ENCODE measurements around the gene IFRD2. TPM values are rescaled to one million over a fixed set of nuclear protein-coding genes. Genes with fewer than 3 reads are reported as not detected.
A peak's percentile ranks its signal among the peaks of the same experiment; 100 is the strongest.

Gene IFRD2
- total RNA-seq, 2 experiments from 2014 or later = 30.0 to 30.4 TPM

DNA sequence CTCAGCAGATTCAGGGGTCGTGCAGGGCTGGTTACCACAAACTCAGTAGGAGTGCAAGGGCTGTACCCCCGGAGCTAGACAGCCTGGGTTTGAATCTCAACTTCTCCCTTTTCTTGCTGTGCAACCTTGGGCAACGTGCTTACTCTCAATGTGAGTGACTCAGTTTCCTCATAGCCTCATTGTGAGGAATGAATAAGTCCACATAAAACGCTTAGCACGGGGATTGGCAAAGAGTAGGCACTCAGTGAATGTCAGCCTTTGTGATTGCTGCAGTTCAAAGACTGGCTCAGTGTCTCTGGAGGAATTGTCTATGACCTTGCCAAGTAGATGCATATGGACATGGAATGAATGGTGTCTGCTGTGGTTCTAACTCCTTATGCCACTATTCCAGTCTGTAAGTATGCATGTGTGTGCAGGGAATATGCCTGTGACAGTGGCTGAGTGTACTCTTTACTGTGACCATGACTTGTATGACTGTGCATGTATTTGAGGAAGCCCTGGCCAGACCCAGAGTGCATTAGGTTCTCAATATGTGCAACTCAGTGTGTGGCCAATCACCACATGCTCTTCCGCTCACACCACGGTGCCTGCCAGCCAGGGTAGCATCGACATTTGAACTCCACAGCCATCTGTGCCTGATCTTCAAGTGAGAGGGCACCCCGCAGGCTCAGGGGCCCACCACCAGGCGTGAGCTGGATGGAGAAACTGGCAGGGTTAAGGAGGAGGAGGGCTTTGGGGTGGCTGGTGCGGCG, 7.9 kb upstream of the IFRD2 start:
- H3K4me1 Mint-ChIP-seq (ENCODE audit: low read depth) = peaks cover 30% of the 10 kb centered on the region
- H3K4me3 Mint-ChIP-seq = peak overlapping the region; percentile 99
- no peak for ATAC-seq (ENCODE audit: poor library complexity)

DNA sequence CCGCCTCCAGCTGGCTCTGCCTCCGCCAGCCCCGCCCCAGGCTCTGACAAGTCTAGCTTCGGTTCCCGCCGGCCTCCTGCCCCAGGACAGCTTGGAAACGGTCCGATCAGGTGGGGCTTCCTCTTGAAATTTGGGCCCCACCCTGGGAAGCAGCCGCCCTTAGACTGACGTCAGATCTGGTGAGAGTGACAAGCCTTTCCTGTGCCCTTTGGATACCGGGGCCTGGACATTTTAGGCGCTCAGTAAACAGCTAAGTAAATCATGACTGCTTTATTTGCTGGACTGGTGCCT, 7.4 kb upstream of the IFRD2 start:
- peak overlapping the region; percentile 99 for H3K4me3 Mint-ChIP-seq
- H3K4me3 ChIP-seq (ENCODE audit: low read length) = peak overlapping the region; percentile 82
- H3K4me1 ChIP-seq (ENCODE audit: insufficient read depth, low read length) = peaks cover 31% of the 10 kb centered on the region
- peaks cover 30% of the 10 kb centered on the region for H3K4me1 Mint-ChIP-seq (ENCODE audit: low read depth)
- DNase-seq (no peak), ATAC-seq (ENCODE audit: poor library complexity) (no peak)
- ChIA-PET CTCF (interaction anchor here (0.8 to 2.9 kb wide), 9 partner anchors 22 to 292 kb away, joined by 3 to 18 read pairs (median 7); partner anchors contain the start of gene TMEM115), POLR2A (interaction anchor here (0.9 to 3.4 kb wide), 20 partner anchors 16 to 370 kb away, joined by 3 to 54 read pairs (median 8); partner anchors contain the start of genes CYB561D2, GNAI2, MON1A and NPRL2)
- no peaks in the 10 kb centered on the region for H3K36me3 ChIP-seq (ENCODE audit: insufficient read depth, low read length)
- intact Hi-C loops (cut with DNase I, micrococcal nuclease) = loop anchor here (1.0 to 5.0 kb wide), 6 partner anchors 21 to 887 kb away; partner anchors contain the start of genes GNAI2 (in 1 of the 2), RHOA (in 1 of the 2), TCTA (in 1 of the 2) and TMEM115 (in 1 of the 2)
- no peaks in the 10 kb centered on the region for H3K27me3 ChIP-seq (ENCODE audit: control insufficient read depth in 1 of 2, insufficient read depth in 2 of 2, low read length in 2 of 2)
- H3K27ac ChIP-seq (ENCODE audit: low read depth in 1 of 2, low read length in 2 of 2) = peak overlapping the region; percentile 89 to 94
- TF ChIP-seq, protein P1, sequence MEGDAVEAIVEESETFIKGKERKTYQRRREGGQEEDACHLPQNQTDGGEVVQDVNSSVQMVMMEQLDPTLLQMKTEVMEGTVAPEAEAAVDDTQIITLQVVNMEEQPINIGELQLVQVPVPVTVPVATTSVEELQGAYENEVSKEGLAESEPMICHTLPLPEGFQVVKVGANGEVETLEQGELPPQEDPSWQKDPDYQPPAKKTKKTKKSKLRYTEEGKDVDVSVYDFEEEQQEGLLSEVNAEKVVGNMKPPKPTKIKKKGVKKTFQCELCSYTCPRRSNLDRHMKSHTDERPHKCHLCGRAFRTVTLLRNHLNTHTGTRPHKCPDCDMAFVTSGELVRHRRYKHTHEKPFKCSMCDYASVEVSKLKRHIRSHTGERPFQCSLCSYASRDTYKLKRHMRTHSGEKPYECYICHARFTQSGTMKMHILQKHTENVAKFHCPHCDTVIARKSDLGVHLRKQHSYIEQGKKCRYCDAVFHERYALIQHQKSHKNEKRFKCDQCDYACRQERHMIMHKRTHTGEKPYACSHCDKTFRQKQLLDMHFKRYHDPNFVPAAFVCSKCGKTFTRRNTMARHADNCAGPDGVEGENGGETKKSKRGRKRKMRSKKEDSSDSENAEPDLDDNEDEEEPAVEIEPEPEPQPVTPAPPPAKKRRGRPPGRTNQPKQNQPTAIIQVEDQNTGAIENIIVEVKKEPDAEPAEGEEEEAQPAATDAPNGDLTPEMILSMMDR (IDR thresholded peaks at IDR 0.05) = no peak
- no peaks in the 10 kb centered on the region for H3K27me3 Mint-ChIP-seq
- peaks cover 7% of the 10 kb centered on the region for H3K36me3 Mint-ChIP-seq (ENCODE audit: low read depth)
- H3K9me3 ChIP-seq (ENCODE audit: control insufficient read depth in 1 of 2, insufficient read depth in 1 of 2, low read length in 2 of 2) = no peaks in the 10 kb centered on the region
- no peaks in the 10 kb centered on the region for H3K9me3 Mint-ChIP-seq
- H3K27ac Mint-ChIP-seq = peak overlapping the region; percentile 99

More for the DNA sequence above, 7.9 kb upstream of the IFRD2 start:
- POLR2A ChIA-PET = interaction anchor here (0.9 to 3.4 kb wide), 19 partner anchors 15 to 371 kb away, joined by 3 to 54 read pairs (median 9); partner anchors contain the start of genes CYB561D2, GNAI2, MON1A and NPRL2
- Histone ChIP-seq H3K27ac (ENCODE audit: low read depth in 1 of 2, low read length in 2 of 2) (peak overlapping the region; percentile 89 to 94), H3K27me3 (ENCODE audit: control insufficient read depth in 1 of 2, insufficient read depth in 2 of 2, low read length in 2 of 2) (no peaks in the 10 kb centered on the region), H3K4me3 (ENCODE audit: low read length) (peak overlapping the region; percentile 82), H3K36me3 (ENCODE audit: insufficient read depth, low read length) (no peaks in the 10 kb centered on the region), H3K9me3 (ENCODE audit: control insufficient read depth in 1 of 2, insufficient read depth in 1 of 2, low read length in 2 of 2) (no peaks in the 10 kb centered on the region), H3K4me1 (ENCODE audit: insufficient read depth, low read length) (peaks cover 31% of the 10 kb centered on the region)
- intact Hi-C loops (cut with DNase I, micrococcal nuclease) = loop anchor here (1.0 to 5.0 kb wide), 6 partner anchors 21 to 888 kb away; partner anchors contain the start of genes GNAI2 (in 1 of the 2), RHOA (in 1 of the 2), TCTA (in 1 of the 2) and TMEM115 (in 1 of the 2)
- TF ChIP-seq, protein P1 (IDR thresholded peaks at IDR 0.05) = no peak
- Mint-ChIP-seq H3K27me3 (no peaks in the 10 kb centered on the region), H3K36me3 (ENCODE audit: low read depth) (peaks cover 7% of the 10 kb centered on the region), H3K27ac (peak overlapping the region; percentile 99), H3K9me3 (no peaks in the 10 kb centered on the region)
- DNase-seq = peak in 3 of 14 experiments; percentile 28 to 65 (median 55)
- CTCF ChIA-PET = interaction anchor here (0.8 to 2.9 kb wide), 9 partner anchors 22 to 291 kb away, joined by 3 to 18 read pairs (median 7); partner anchors contain the start of gene TMEM115

GRCh38 chr3:50298836-50299637, 6.8 kb upstream of the IFRD2 start, which contains the start of the genes HYAL3 and NAA80:
Gene HYAL3 (minus strand): TSS chr3:50299405. CDS start chr3:50295602, 3,803 bp downstream.
Gene NAA80 (minus strand): TSS chr3:50299405. CDS start chr3:50297463, 1,942 bp downstream.
- Histone ChIP-seq H3K4me3 (ENCODE audit: low read length) (peak within 1 kb of the TSS; percentile 82), H3K27me3 (ENCODE audit: control insufficient read depth in 1 of 2, insufficient read depth in 2 of 2, low read length in 2 of 2) (no peaks in the 10 kb centered on the region), H3K27ac (ENCODE audit: low read depth in 1 of 2, low read length in 2 of 2) (peak within 1 kb of the TSS; percentile 89 to 94), H3K4me1 (ENCODE audit: insufficient read depth, low read length) (peaks cover 31% of the 10 kb centered on the region), H3K36me3 (ENCODE audit: insufficient read depth, low read length) (no peaks in the 10 kb centered on the region), H3K9me3 (ENCODE audit: control insufficient read depth in 1 of 2, insufficient read depth in 1 of 2, low read length in 2 of 2) (no peaks in the 10 kb centered on the region)
- Mint-ChIP-seq H3K36me3 (ENCODE audit: low read depth) (peaks cover 7% of the 10 kb centered on the region), H3K9me3 (no peaks in the 10 kb centered on the region), H3K4me1 (ENCODE audit: low read depth) (peaks cover 30% of the 10 kb centered on the region), H3K4me3 (peak within 1 kb of the TSS; percentile 99), H3K27ac (peak within 1 kb of the TSS; percentile 99), H3K27me3 (no peaks in the 10 kb centered on the region)
- ChIA-PET POLR2A (interaction anchor here (0.7 to 3.4 kb wide), 22 partner anchors 14 to 370 kb away, joined by 3 to 54 read pairs (median 6); partner anchors contain the start of genes CYB561D2, GNAI2, MON1A and NPRL2), CTCF (interaction anchor here (0.8 to 2.9 kb wide), 11 partner anchors 21 to 292 kb away, joined by 3 to 18 read pairs (median 4); partner anchors contain the start of gene TMEM115)
- ATAC-seq (ENCODE audit: poor library complexity) = peak; percentile 83
- peak; percentile 98 to 100 (median 99) for DNase-seq
- TF ChIP-seq, protein P1 (IDR thresholded peaks at IDR 0.05) = peak; percentile 56
- intact Hi-C loops (cut with DNase I, micrococcal nuclease) = loop anchor here (1.0 to 5.0 kb wide), 7 partner anchors 22 to 887 kb away; partner anchors contain the start of genes GNAI2 (in 1 of the 2), RHOA (in 1 of the 2), TCTA (in 1 of the 2) and TMEM115 (in 1 of the 2)
